Neural cell (in vitro differentiated cells): ENCODE results near the gene TMEM237.

Source experiments
- CTCF ChIP-seq: fragments of 450-650 bp; IDR thresholded peaks from 2 replicates; pipeline ENCODE4 v1.5.1; 2014; ENCODE audit warnings: antibody characterized with exemption, mild to moderate bottlenecking, moderate library complexity; ENCODE audit not compliant: poor library complexity, severe bottlenecking
- EP300 ChIP-seq: fragments of 450-650 bp; conservative IDR thresholded peaks from 2 replicates; pipeline ENCODE4 v1.6.1; 2014; ENCODE audit warnings: antibody characterized with exemption, mild to moderate bottlenecking, moderate library complexity; ENCODE audit not compliant: poor library complexity, severe bottlenecking
- EZH2 ChIP-seq: fragments of 200-600, 300-800 bp; shearing (Covaris generic), sonication (generic); IDR thresholded peaks from 2 replicates; pipeline ENCODE4 v1.6.1; 2014; ENCODE audit warnings: antibody characterized with exemption, low read length, borderline replicate concordance, mild to moderate bottlenecking; ENCODE audit not compliant: insufficient read depth, poor library complexity, severe bottlenecking
- POLR2AphosphoS5 ChIP-seq: IDR thresholded peaks from 2 replicates; pipeline ENCODE4 v1.6.1; 2012
- RAD21 ChIP-seq: fragments of 450-650 bp; conservative IDR thresholded peaks from 2 replicates; pipeline ENCODE4 v1.6.1; 2014; ENCODE audit warnings: antibody characterized with exemption, mild to moderate bottlenecking, moderate library complexity
- REST ChIP-seq: IDR thresholded peaks from 2 replicates; pipeline ENCODE4 v1.6.1; 2012; ENCODE audit warnings: borderline replicate concordance
- SMC3 ChIP-seq: fragments of 450-650 bp; conservative IDR thresholded peaks from 2 replicates; pipeline ENCODE4 v1.6.1; 2014; ENCODE audit warnings: antibody characterized with exemption, mild to moderate bottlenecking, moderate library complexity; ENCODE audit not compliant: poor library complexity
- TAF1 ChIP-seq: IDR thresholded peaks from 2 replicates; pipeline ENCODE4 v1.6.1; 2012; ENCODE audit warnings: low read depth

- TF ChIP-seq CTCF (no peak), REST (no peak), EP300 (no peak), TAF1 (no peak), POLR2AphosphoS5 (no peak), EZH2 (no peak), RAD21 (no peak), SMC3 (no peak)
These were observed 11.5 kb upstream of the TMEM237 start for GRCh38 chr2:201654616-201655384.
